NT2/D1 (cell line): Measurements from ENCODE around the gene PAN3.

Experiments used
- DNase-seq: peaks from one replicate; pipeline ENCODE4 v3.0.0-alpha.2; 2011; ENCODE audit warnings: low read depth, low spot score
- H3K27me3 ChIP-seq: 2 replicates; pipeline ENCODE4 v1.6.0; 2011; ENCODE audit warnings: mild to moderate bottlenecking; ENCODE audit not compliant: insufficient read length, insufficient read depth
- H3K36me3 ChIP-seq: 2 replicates; pipeline ENCODE4 v1.6.1; 2011; ENCODE audit warnings: mild to moderate bottlenecking, low read length, mixed read lengths; ENCODE audit not compliant: insufficient read depth, insufficient read length
- H3K4me1 ChIP-seq: 2 replicates; pipeline ENCODE4 v1.5.1; 2011; ENCODE audit not compliant: insufficient read depth, insufficient read length
- H3K4me3 ChIP-seq: 2 replicates; pipeline ENCODE4 v1.5.1; 2011; ENCODE audit warnings: low read depth; ENCODE audit not compliant: insufficient read length
- H3K9ac ChIP-seq: 2 replicates; pipeline ENCODE4 v1.6.0; 2011; ENCODE audit warnings: low read depth; ENCODE audit not compliant: insufficient read length
- H3K9me3 ChIP-seq: 2 replicates; pipeline ENCODE4 v1.5.1; 2011; ENCODE audit warnings: mild to moderate bottlenecking, low read length; ENCODE audit not compliant: insufficient read depth
- SUZ12 ChIP-seq: IDR thresholded peaks from 2 replicates; pipeline ENCODE4 v1.6.1; 2011; ENCODE audit not compliant: insufficient read length, insufficient read depth; ENCODE audit errors: extremely low read depth
- YY1 ChIP-seq: IDR thresholded peaks from 2 replicates; pipeline ENCODE4 v1.6.1; 2011; ENCODE audit not compliant: insufficient read length, insufficient read depth
- ZNF274 ChIP-seq: IDR thresholded peaks from 2 replicates; pipeline ENCODE4 v1.6.1; 2011; ENCODE audit warnings: mild to moderate bottlenecking, low read depth, low read length

The PAN3 gene

GRCh38 chr13:28299916-28300315 lies 161.6 kb downstream of the PAN3 start:
- H3K27me3 ChIP-seq = no peaks in the 10 kb centered on the region
- no peaks in the 10 kb centered on the region for H3K9me3 ChIP-seq
- no peak for DNase-seq
- no peaks in the 10 kb centered on the region for H3K36me3 ChIP-seq
- peaks cover 6% of the 10 kb centered on the region for H3K4me1 ChIP-seq
- H3K9ac ChIP-seq = no peak overlapping the region
- H3K4me3 ChIP-seq = no peak overlapping the region
- TF ChIP-seq YY1 = no peak
- TF ChIP-seq SUZ12 = no peak
- no peak for TF ChIP-seq ZNF274

DNA sequence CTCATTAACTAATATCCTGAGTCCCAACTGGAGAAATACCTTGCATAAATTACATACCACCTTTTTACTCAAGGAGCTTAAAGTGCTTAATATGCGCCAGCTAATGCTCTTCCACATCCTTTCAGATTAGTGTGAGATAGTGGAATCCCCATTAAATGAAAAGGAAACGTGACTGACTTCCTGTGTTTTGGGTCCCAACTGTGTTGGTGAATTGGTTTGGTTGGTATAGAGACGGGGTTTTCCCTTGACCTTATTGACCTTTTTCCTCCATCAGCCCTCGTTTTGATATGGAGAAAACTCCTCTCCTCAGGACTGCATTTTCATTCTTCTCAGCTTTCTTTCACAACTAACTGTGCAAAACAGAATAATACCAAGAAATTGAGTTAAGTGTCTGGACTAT lies 163.5 kb downstream of the PAN3 start:
- Histone ChIP-seq H3K27me3 (no peaks in the 10 kb centered on the region), H3K4me1 (peaks cover 6% of the 10 kb centered on the region), H3K4me3 (no peak overlapping the region), H3K9me3 (no peaks in the 10 kb centered on the region), H3K9ac (no peak overlapping the region), H3K36me3 (no peaks in the 10 kb centered on the region)
- DNase-seq = no peak
- TF ChIP-seq YY1 (no peak), SUZ12 (no peak), ZNF274 (no peak)

DNA sequence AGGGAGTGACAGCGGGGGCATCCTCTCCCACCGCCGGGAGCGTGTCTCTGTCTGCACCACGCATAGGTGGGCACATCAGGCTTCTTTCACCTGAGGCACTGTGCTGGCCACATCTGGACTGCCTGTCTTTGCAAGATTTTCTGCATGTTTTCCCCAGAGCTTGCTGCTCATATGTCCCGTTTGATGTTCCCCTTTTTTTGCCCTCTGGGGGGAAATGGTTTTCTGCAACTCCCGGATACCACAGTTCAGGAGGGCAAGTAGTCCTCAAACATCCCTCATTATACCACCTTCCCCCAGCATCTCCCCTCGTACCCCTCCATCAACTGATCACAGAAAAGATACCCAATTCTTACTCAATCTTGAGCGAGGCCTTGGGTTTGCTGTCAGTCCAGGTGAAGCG lies 168.0 kb downstream of the PAN3 start:
- no peaks in the 10 kb centered on the region for H3K27me3 ChIP-seq
- TF ChIP-seq ZNF274 (no peak), SUZ12 (no peak), YY1 (no peak)
- H3K4me1 ChIP-seq = no peaks in the 10 kb centered on the region
- H3K9ac ChIP-seq = no peak overlapping the region
- H3K9me3 ChIP-seq = no peaks in the 10 kb centered on the region
- H3K4me3 ChIP-seq = no peak overlapping the region
- no peaks in the 10 kb centered on the region for H3K36me3 ChIP-seq
- no peak for DNase-seq

GRCh38 chr13:28313579-28313978 lies 175.2 kb downstream of the PAN3 start:
- H3K9ac ChIP-seq = no peak overlapping the region
- H3K9me3 ChIP-seq = no peaks in the 10 kb centered on the region
- no peak overlapping the region for H3K4me3 ChIP-seq
- DNase-seq = no peak
- no peaks in the 10 kb centered on the region for H3K27me3 ChIP-seq
- H3K4me1 ChIP-seq = peaks cover 3% of the 10 kb centered on the region
- TF ChIP-seq SUZ12 (no peak), ZNF274 (no peak), YY1 (no peak)
- H3K36me3 ChIP-seq = no peaks in the 10 kb centered on the region

DNA sequence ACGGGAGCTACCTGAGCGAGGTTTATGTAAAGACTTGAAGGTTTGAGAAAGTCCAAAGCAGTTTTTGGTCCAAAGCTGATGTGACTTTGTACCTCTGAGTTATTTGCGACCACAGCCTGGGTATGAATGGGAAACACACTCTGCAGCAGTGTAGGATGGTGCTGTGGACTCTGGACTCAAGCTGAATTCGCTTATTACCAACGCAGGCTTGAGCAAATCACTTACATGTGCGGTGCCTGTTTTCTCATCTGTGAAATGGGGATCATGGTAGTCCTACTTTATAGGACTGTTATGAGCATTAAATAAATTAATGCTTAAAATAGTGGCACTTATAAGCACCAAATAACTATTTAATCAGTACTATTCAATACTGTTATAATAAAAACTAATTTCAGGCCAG lies 176.5 kb downstream of the PAN3 start:
- Histone ChIP-seq H3K27me3 (no peaks in the 10 kb centered on the region), H3K4me3 (no peak overlapping the region), H3K36me3 (no peaks in the 10 kb centered on the region), H3K9me3 (no peaks in the 10 kb centered on the region), H3K9ac (no peak overlapping the region), H3K4me1 (peaks cover 3% of the 10 kb centered on the region)
- no peak for DNase-seq
- TF ChIP-seq ZNF274 (no peak), YY1 (no peak), SUZ12 (no peak)

DNA sequence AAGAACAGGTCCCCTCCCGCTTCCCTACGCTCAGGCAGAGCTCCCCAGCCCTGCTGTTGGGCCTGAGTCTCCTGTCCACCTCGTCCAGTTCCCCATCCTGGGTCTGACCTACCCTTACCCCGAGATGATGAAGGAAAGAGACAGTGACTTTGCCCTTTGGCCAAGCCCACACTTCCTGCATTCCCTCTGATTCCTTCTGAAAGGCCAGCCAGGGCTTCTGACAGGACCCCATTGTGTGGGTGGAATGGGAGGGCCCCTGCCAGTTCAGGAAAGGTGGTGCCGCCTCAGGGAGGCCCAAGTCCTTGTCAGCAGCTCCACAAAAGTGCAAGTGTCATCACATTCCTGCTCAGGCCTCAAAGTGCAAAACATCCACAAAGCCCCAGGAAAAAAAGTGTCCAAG lies 177.8 kb downstream of the PAN3 start:
- no peaks in the 10 kb centered on the region for H3K9me3 ChIP-seq
- H3K27me3 ChIP-seq = no peaks in the 10 kb centered on the region
- no peaks in the 10 kb centered on the region for H3K36me3 ChIP-seq
- no peak for TF ChIP-seq YY1
- TF ChIP-seq SUZ12 = no peak
- TF ChIP-seq ZNF274 = no peak
- DNase-seq = no peak
- H3K4me3 ChIP-seq = no peak overlapping the region
- H3K9ac ChIP-seq = no peak overlapping the region
- H3K4me1 ChIP-seq = peaks cover 3% of the 10 kb centered on the region

- Histone ChIP-seq H3K27me3 (no peaks in the 10 kb centered on the region), H3K9me3 (no peaks in the 10 kb centered on the region), H3K4me3 (no peak overlapping the region), H3K4me1 (peaks cover 3% of the 10 kb centered on the region), H3K9ac (no peak overlapping the region), H3K36me3 (no peaks in the 10 kb centered on the region)
- DNase-seq = no peak
- no peak for TF ChIP-seq ZNF274
- no peak for TF ChIP-seq SUZ12
- no peak for TF ChIP-seq YY1
Measured at GRCh38 chr13:28316836-28317235, 178.5 kb downstream of the PAN3 start.

DNA sequence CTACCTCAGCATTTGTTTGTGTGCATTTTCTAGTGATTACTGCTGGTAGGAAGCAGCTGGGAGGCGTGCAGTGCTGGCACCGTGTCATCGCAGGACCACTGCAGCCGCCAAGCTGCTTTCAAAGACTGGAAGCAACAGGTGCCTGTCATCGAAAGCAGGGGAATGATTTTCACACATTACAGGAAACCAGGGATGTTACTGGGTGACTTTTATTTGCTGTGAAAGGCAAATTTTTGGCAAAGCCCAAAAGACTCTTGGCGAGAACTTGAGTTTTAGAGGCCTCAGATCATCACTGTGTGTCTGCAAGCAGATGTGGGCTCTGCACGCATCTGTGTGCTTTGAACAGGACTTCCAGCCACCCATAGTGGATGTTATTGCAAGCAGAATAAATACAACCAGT lies 180.2 kb downstream of the PAN3 start:
- TF ChIP-seq SUZ12 = no peak
- TF ChIP-seq YY1 = no peak
- TF ChIP-seq ZNF274 = no peak
- H3K4me3 ChIP-seq = no peak overlapping the region
- DNase-seq = no peak
- no peaks in the 10 kb centered on the region for H3K36me3 ChIP-seq
- peaks cover 3% of the 10 kb centered on the region for H3K4me1 ChIP-seq
- H3K9me3 ChIP-seq = no peaks in the 10 kb centered on the region
- H3K27me3 ChIP-seq = no peaks in the 10 kb centered on the region
- no peak overlapping the region for H3K9ac ChIP-seq
